GM23338 (cell line): ENCODE results near the gene RIGI. TPM values are rescaled to one million over a fixed set of nuclear protein-coding genes. Genes with fewer than 3 reads are reported as not detected.

Experiments
- ATAC-seq: fragments of 200-7000 bp; cut with Tn5 transposase; 3 replicates; pipeline ENCODE4 v1.9.1; 2020
- DNase-seq: peaks from one replicate; pipeline ENCODE4 v3.0.0-alpha.2; 2015; ENCODE audit warnings: low spot score
- H2AFZ ChIP-seq: fragments of 200-600 bp; sonication (generic); 2 replicates; pipeline ENCODE4 v1.8.0; 2016; ENCODE audit warnings: antibody characterized with exemption, mild to moderate bottlenecking, moderate library complexity
- H3F3A ChIP-seq: fragments of 200-600 bp; sonication (generic); replicated peaks from 2 replicates; pipeline ENCODE4 v1.8.0; 2017; ENCODE audit warnings: antibody characterized with exemption, mixed run types, low read depth
- H3K27ac ChIP-seq: fragments of 200-600 bp; sonication (generic); 2 replicates; pipeline ENCODE4 v1.6.1; 2016; ENCODE audit warnings: low read depth
- H3K27me3 ChIP-seq: fragments of 200-600 bp; sonication (generic); 2 replicates; pipeline ENCODE4 v1.8.0; 2016; ENCODE audit warnings: mild to moderate bottlenecking, mixed run types, moderate library complexity; ENCODE audit not compliant: insufficient read depth
- H3K36me3 ChIP-seq: fragments of 200-600 bp; sonication (generic); 2 replicates; pipeline ENCODE4 v1.8.0; 2016; ENCODE audit warnings: mild to moderate bottlenecking; ENCODE audit not compliant: insufficient read depth
- H3K4me1 ChIP-seq: fragments of 200-600 bp; sonication (generic); 2 replicates; pipeline ENCODE4 v1.8.0; 2016; ENCODE audit warnings: mild to moderate bottlenecking, moderate library complexity; ENCODE audit not compliant: insufficient read depth
- H3K4me2 ChIP-seq: fragments of 200-600 bp; sonication (generic); 2 replicates; pipeline ENCODE4 v1.7.1; 2017; ENCODE audit warnings: mixed run types
- H3K4me3 ChIP-seq: fragments of 200-600 bp; sonication (generic); 2 replicates; pipeline ENCODE4 v1.6.1; 2016; ENCODE audit warnings: mixed run types
- H3K79me2 ChIP-seq: fragments of 200-600 bp; sonication (generic); replicated peaks from 2 replicates; pipeline ENCODE4 v1.8.0; 2017; ENCODE audit warnings: mild to moderate bottlenecking; ENCODE audit not compliant: insufficient read depth
- H3K9me2 ChIP-seq: fragments of 200-600 bp; sonication (generic); 2 replicates; pipeline ENCODE4 v1.8.0; 2017; ENCODE audit not compliant: insufficient read depth
- H4K20me1 ChIP-seq: fragments of 200-600 bp; sonication (generic); replicated peaks from 2 replicates; pipeline ENCODE4 v1.8.0; 2017; ENCODE audit warnings: mild to moderate bottlenecking; ENCODE audit not compliant: insufficient read depth
- H3K27ac Mint-ChIP-seq: 2 replicates; pipeline ENCODE4 v1.8.0; 2020; ENCODE audit warnings: inconsistent platforms, mild to moderate bottlenecking, moderate library complexity, mixed read lengths
- H3K27me3 Mint-ChIP-seq: 3 replicates; pipeline ENCODE4 v1.8.0; 2022; ENCODE audit warnings: low read depth, mild to moderate bottlenecking, moderate library complexity, mixed read lengths, inconsistent platforms; ENCODE audit not compliant: insufficient read depth, poor library complexity
- H3K36me3 Mint-ChIP-seq: 3 replicates; pipeline ENCODE4 v1.8.0; 2021; ENCODE audit warnings: low read depth, mild to moderate bottlenecking, inconsistent platforms, moderate library complexity, mixed read lengths
- H3K4me1 Mint-ChIP-seq: 3 replicates; pipeline ENCODE4 v1.8.0; 2020; ENCODE audit warnings: mild to moderate bottlenecking, inconsistent platforms, mixed read lengths
- H3K4me3 Mint-ChIP-seq: 3 replicates; pipeline ENCODE4 v1.8.0; 2021; ENCODE audit warnings: moderate library complexity, mild to moderate bottlenecking, inconsistent platforms, mixed read lengths
- H3K9me3 Mint-ChIP-seq: 3 replicates; pipeline ENCODE4 v1.8.0; 2020; ENCODE audit warnings: moderate library complexity, mild to moderate bottlenecking, inconsistent platforms, mixed read lengths
- CREB1 ChIP-seq: fragments of 250-450 bp; sonication (Bioruptor Pico); IDR thresholded peaks from 2 replicates; pipeline ENCODE4 v1.5.0; 2020; ENCODE audit warnings: low read depth, mild to moderate bottlenecking, moderate library complexity
- REST ChIP-seq: IDR thresholded peaks from one replicate; pipeline ENCODE4 v1.6.1; 2018; ENCODE audit warnings: antibody characterized with exemption; ENCODE audit not compliant: unreplicated experiment
- ZNF331 ChIP-seq: fragments of 250-450 bp; sonication (Bioruptor Pico); IDR thresholded peaks from 2 replicates; pipeline ENCODE4 v1.5.0; 2020; ENCODE audit warnings: low read depth, mild to moderate bottlenecking, moderate library complexity
- ZNF462 ChIP-seq: fragments of 250-450 bp; sonication (Bioruptor Pico); IDR thresholded peaks from 2 replicates; pipeline ENCODE4 v1.5.0; 2020; ENCODE audit warnings: mild to moderate bottlenecking, moderate library complexity
- polyA plus RNA-seq: library from polyadenylated mRNA; unstranded; fragments of >200 nt; fragmentation: Nextera tagmentation; extraction: Ambion mirVana; gene quantifications from 2 replicates; pipeline ENCODE4 v1.2.1, GENCODE V29; 2016
- total RNA-seq: library from RNA; depleted of rRNA; stranded (reverse); fragments of >200 nt; shearing (Covaris generic); gene quantifications from 2 replicates; pipeline ENCODE4 v1.2.3, GENCODE V29; 2014
- TF ChIP-seq, protein P1 (sequence below), 2 experiments: fragments of 200-600 bp in 1 of 2; sonication (generic) in 1 of 2; conservative IDR thresholded peaks; 2 replicates each; pipeline versions ENCODE4 v1.5.1 to v1.6.1; 2016 to 2017; ENCODE audit warnings: antibody characterized with exemption in 2 of 2, low read depth in 2 of 2, mild to moderate bottlenecking in 2 of 2, moderate library complexity in 1 of 2

The RIGI gene
- total and polyA plus RNA-seq, 2 experiments from 2014 or later = 14.2 to 14.7 TPM

GRCh38 chr9:32574858-32575257, 48.9 kb upstream of the RIGI start (continued):
- no peak for TF ChIP-seq ZNF462 (CRISPR knock-in tag)

GRCh38 chr9:32573821-32574220, 47.8 kb upstream of the RIGI start:
- Mint-ChIP-seq H3K36me3 (peaks cover 6% of the 10 kb centered on the region), H3K9me3 (no peaks in the 10 kb centered on the region), H3K27ac (peak overlapping the region; percentile 99; the same call in 1 of the 2 replicates), H3K4me3 (peak overlapping the region; percentile 100), H3K27me3 (peaks cover 8% of the 10 kb centered on the region), H3K4me1 (peaks cover 14% of the 10 kb centered on the region; the same call in 2 of the 3 replicates)
- Histone ChIP-seq H3K27me3 (no peaks in the 10 kb centered on the region), H3K79me2 (peaks cover 39% of the 10 kb centered on the region), H3F3A (no peaks in the 10 kb centered on the region), H3K4me3 (no peak overlapping the region; the same call in 1 of the 2 replicates), H4K20me1 (no peaks in the 10 kb centered on the region), H2AFZ (no peak overlapping the region), H3K27ac (no peak overlapping the region), H3K9me2 (no peaks in the 10 kb centered on the region), H3K4me2 (no peak overlapping the region), H3K4me1 (peaks cover 11% of the 10 kb centered on the region), H3K36me3 (0 out of 2 replicates have a peak, but pooled peaks cover 3% of the 10 kb centered on the region)
- no peak for ATAC-seq
- DNase-seq = no peak
- TF ChIP-seq ZNF331 (no peak), REST (no peak), CREB1 (CRISPR knock-in tag) (no peak)
- TF ChIP-seq, protein P1, sequence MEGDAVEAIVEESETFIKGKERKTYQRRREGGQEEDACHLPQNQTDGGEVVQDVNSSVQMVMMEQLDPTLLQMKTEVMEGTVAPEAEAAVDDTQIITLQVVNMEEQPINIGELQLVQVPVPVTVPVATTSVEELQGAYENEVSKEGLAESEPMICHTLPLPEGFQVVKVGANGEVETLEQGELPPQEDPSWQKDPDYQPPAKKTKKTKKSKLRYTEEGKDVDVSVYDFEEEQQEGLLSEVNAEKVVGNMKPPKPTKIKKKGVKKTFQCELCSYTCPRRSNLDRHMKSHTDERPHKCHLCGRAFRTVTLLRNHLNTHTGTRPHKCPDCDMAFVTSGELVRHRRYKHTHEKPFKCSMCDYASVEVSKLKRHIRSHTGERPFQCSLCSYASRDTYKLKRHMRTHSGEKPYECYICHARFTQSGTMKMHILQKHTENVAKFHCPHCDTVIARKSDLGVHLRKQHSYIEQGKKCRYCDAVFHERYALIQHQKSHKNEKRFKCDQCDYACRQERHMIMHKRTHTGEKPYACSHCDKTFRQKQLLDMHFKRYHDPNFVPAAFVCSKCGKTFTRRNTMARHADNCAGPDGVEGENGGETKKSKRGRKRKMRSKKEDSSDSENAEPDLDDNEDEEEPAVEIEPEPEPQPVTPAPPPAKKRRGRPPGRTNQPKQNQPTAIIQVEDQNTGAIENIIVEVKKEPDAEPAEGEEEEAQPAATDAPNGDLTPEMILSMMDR (conservative IDR thresholded peaks at IDR 0.05; ENCODE audit: low read depth in 2 of 2) = no peak
